Measurements from ENCODE around the gene CCDC88B. TPM values are rescaled to one million over a fixed set of nuclear protein-coding genes. Genes with fewer than 3 reads are reported as not detected.
"Not testable (repeated sequence)": the region's sequence is repeated elsewhere in the genome, so short reads cannot be mapped to it uniquely, and the experiment has no call there.

The CCDC88B gene
- total RNA-seq, 2 donors from 2014 or later: 14.2 to 15.2 TPM

- Mint-ChIP-seq H3K4me3 (peak overlapping the region; percentile 90), H3K27ac (no peak overlapping the region), H3K36me3 (ENCODE audit: low read depth) (peaks cover 17% of the 10 kb centered on the region), H3K27me3 (ENCODE audit: insufficient read depth) (peaks cover 6% of the 10 kb centered on the region), H3K4me1 (peaks cover 8% of the 10 kb centered on the region), H3K9me3 (no peaks in the 10 kb centered on the region)
- no peak for TF ChIP-seq CTCF (conservative IDR thresholded peaks at IDR 0.05)
- Histone ChIP-seq H3K36me3 (ENCODE audit: control insufficient read depth, insufficient read depth, low read length) (peaks cover 9% of the 10 kb centered on the region), H3K4me1 (ENCODE audit: control insufficient read depth, insufficient read depth, low read length) (no peaks in the 10 kb centered on the region), H3K27ac (ENCODE audit: low read depth, low read length) (no peak overlapping the region), H3K4me3 (ENCODE audit: low read length) (peak overlapping the region; percentile 95), H3K9me3 (ENCODE audit: control insufficient read depth, low read length) (no peaks in the 10 kb centered on the region), H3K9ac (ENCODE audit: extremely low read depth, low read length, poor library complexity, severe bottlenecking) (peak overlapping the region; percentile 54), H3K27me3 (ENCODE audit: control insufficient read depth, insufficient read depth, low read length, poor library complexity, severe bottlenecking) (peaks cover 6% of the 10 kb centered on the region)
- DNase-seq: peak; percentile 52
- 81 to 89% methylated on average over 3 to 15 of the region's 15 CpGs for WGBS, 2 experiments (ENCODE audit: insufficient coverage in 1 of 2, insufficient read length in 1 of 2)
Measured at GRCh38 chr11:64306876-64307622, 33.0 kb upstream of the CCDC88B start.

GRCh38 chr11:64307795-64308194 is 32.2 kb upstream of the CCDC88B start:
- H3K36me3 ChIP-seq (ENCODE audit: control insufficient read depth, insufficient read depth, low read length); H3K27ac ChIP-seq (ENCODE audit: low read depth, low read length); H3K4me1 ChIP-seq (ENCODE audit: control insufficient read depth, insufficient read depth, low read length); H3K4me3 ChIP-seq (ENCODE audit: low read length); H3K9me3 ChIP-seq (ENCODE audit: control insufficient read depth, low read length); H3K27me3 ChIP-seq (ENCODE audit: control insufficient read depth, insufficient read depth, low read length, poor library complexity, severe bottlenecking); H3K4me1 Mint-ChIP-seq; H3K9ac ChIP-seq (ENCODE audit: extremely low read depth, low read length, poor library complexity, severe bottlenecking); DNase-seq; H3K9me3 Mint-ChIP-seq; H3K27me3 Mint-ChIP-seq (ENCODE audit: insufficient read depth): not testable (repeated sequence)
- WGBS, 2 experiments (ENCODE audit: insufficient coverage in 1 of 2, insufficient read length in 1 of 2): 97% methylated on average over 4 to 5 of the region's 5 CpGs
- peak overlapping the region; percentile 90 for H3K4me3 Mint-ChIP-seq
- peak overlapping the region; percentile 44 for H3K27ac Mint-ChIP-seq
- H3K36me3 Mint-ChIP-seq (ENCODE audit: low read depth): peaks cover 21% of the 10 kb centered on the region

GRCh38 chr11:64312947-64313346 is 27.1 kb upstream of the CCDC88B start:
- no peaks in the 10 kb centered on the region for H3K27me3 Mint-ChIP-seq (ENCODE audit: insufficient read depth)
- H3K9me3 Mint-ChIP-seq: no peaks in the 10 kb centered on the region
- H3K4me3 Mint-ChIP-seq: no peak overlapping the region
- peaks cover 36% of the 10 kb centered on the region for H3K36me3 Mint-ChIP-seq (ENCODE audit: low read depth)
- H3K9me3 ChIP-seq (ENCODE audit: control insufficient read depth, low read length): no peaks in the 10 kb centered on the region
- peak overlapping the region; percentile 37 for H3K27ac Mint-ChIP-seq
- no peak for DNase-seq
- no peak overlapping the region for H3K4me3 ChIP-seq (ENCODE audit: low read length)
- TF ChIP-seq CTCF (conservative IDR thresholded peaks at IDR 0.05): no peak
- H3K9ac ChIP-seq (ENCODE audit: extremely low read depth, low read length, poor library complexity, severe bottlenecking): no peak overlapping the region
- no peak overlapping the region for H3K27ac ChIP-seq (ENCODE audit: low read depth, low read length)
- no peaks in the 10 kb centered on the region for H3K4me1 ChIP-seq (ENCODE audit: control insufficient read depth, insufficient read depth, low read length)
- peaks cover 6% of the 10 kb centered on the region for H3K4me1 Mint-ChIP-seq
- 94 to 97% methylated on average over 10 of the region's 10 CpGs for WGBS, 2 experiments (ENCODE audit: insufficient coverage in 1 of 2, insufficient read length in 1 of 2)
- H3K27me3 ChIP-seq (ENCODE audit: control insufficient read depth, insufficient read depth, low read length, poor library complexity, severe bottlenecking): no peaks in the 10 kb centered on the region
- peaks cover 28% of the 10 kb centered on the region for H3K36me3 ChIP-seq (ENCODE audit: control insufficient read depth, insufficient read depth, low read length)

Data from endodermal cell (in vitro differentiated cells).